ENCODE data around the gene DRAXIN. TPM values are rescaled to one million over a fixed set of nuclear protein-coding genes. Genes with fewer than 3 reads are reported as not detected.

The DRAXIN gene
- total RNA-seq, 1 donor from 2014 or later = 0.21 TPM

GRCh38 chr1:11708554-11709350, 17.2 kb downstream of the DRAXIN start:
- TF ChIP-seq CTCF (IDR thresholded peaks at IDR 0.05) = no peak
- Mint-ChIP-seq H3K4me3 (ENCODE audit: unreplicated experiment) (no peak overlapping the region), H3K27me3 (ENCODE audit: unreplicated experiment) (peaks cover 21% of the 10 kb centered on the region), H3K9me3 (ENCODE audit: unreplicated experiment) (no peaks in the 10 kb centered on the region), H3K27ac (ENCODE audit: unreplicated experiment) (no peak overlapping the region), H3K36me3 (ENCODE audit: unreplicated experiment) (no peaks in the 10 kb centered on the region), H3K4me1 (ENCODE audit: unreplicated experiment) (no peaks in the 10 kb centered on the region)
- no peak for DNase-seq (ENCODE audit: extremely low spot score, unreplicated experiment)

- TF ChIP-seq CTCF (IDR thresholded peaks at IDR 0.05) = no peak
- no peak for DNase-seq (ENCODE audit: extremely low spot score, unreplicated experiment)
- H3K9me3 Mint-ChIP-seq (ENCODE audit: unreplicated experiment) = no peaks in the 10 kb centered on the region
- H3K4me3 Mint-ChIP-seq (ENCODE audit: unreplicated experiment) = no peak overlapping the region
- H3K27me3 Mint-ChIP-seq (ENCODE audit: unreplicated experiment) = peaks cover 19% of the 10 kb centered on the region
- no peaks in the 10 kb centered on the region for H3K4me1 Mint-ChIP-seq (ENCODE audit: unreplicated experiment)
- no peak overlapping the region for H3K27ac Mint-ChIP-seq (ENCODE audit: unreplicated experiment)
- no peaks in the 10 kb centered on the region for H3K36me3 Mint-ChIP-seq (ENCODE audit: unreplicated experiment)
Observed at GRCh38 chr1:11711490-11711889, 20.0 kb downstream of the DRAXIN start.

- no peak overlapping the region for H3K27ac Mint-ChIP-seq (ENCODE audit: unreplicated experiment)
- no peak overlapping the region for H3K4me3 Mint-ChIP-seq (ENCODE audit: unreplicated experiment)
- TF ChIP-seq CTCF (IDR thresholded peaks at IDR 0.05) = no peak
- no peaks in the 10 kb centered on the region for H3K9me3 Mint-ChIP-seq (ENCODE audit: unreplicated experiment)
- no peaks in the 10 kb centered on the region for H3K36me3 Mint-ChIP-seq (ENCODE audit: unreplicated experiment)
- no peak for DNase-seq (ENCODE audit: extremely low spot score, unreplicated experiment)
- no peaks in the 10 kb centered on the region for H3K4me1 Mint-ChIP-seq (ENCODE audit: unreplicated experiment)
- H3K27me3 Mint-ChIP-seq (ENCODE audit: unreplicated experiment) = peaks cover 17% of the 10 kb centered on the region
Observed at GRCh38 chr1:11712285-11712684, 20.8 kb downstream of the DRAXIN start.

DNA sequence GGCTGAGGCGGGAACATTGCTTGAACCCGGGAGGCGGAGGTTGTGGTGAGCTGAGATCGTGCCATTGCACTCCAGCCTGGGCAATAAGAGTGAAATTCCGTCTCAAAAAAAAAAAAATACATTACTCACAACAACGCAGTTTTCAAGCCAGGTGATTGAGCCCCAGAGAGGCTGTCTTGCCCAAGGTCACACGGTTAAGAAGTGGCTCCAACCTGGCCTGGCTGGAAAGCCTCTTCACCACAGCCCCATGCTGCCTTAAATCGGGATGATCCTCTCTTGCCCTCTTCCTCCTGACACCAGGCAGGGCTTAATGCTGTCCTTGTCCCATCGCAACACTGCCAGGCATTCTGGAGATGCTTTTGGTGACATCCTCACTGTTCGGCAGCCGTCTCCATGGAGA, 21.6 kb downstream of the DRAXIN start:
- TF ChIP-seq CTCF (IDR thresholded peaks at IDR 0.05) = no peak
- Mint-ChIP-seq H3K27me3 (ENCODE audit: unreplicated experiment) (peaks cover 17% of the 10 kb centered on the region), H3K36me3 (ENCODE audit: unreplicated experiment) (no peaks in the 10 kb centered on the region), H3K27ac (ENCODE audit: unreplicated experiment) (no peak overlapping the region), H3K4me1 (ENCODE audit: unreplicated experiment) (no peaks in the 10 kb centered on the region), H3K9me3 (ENCODE audit: unreplicated experiment) (no peaks in the 10 kb centered on the region), H3K4me3 (ENCODE audit: unreplicated experiment) (no peak overlapping the region)
- DNase-seq (ENCODE audit: extremely low spot score, unreplicated experiment) = no peak

- peaks cover 24% of the 10 kb centered on the region for H3K27me3 Mint-ChIP-seq (ENCODE audit: unreplicated experiment)
- no peak overlapping the region for H3K27ac Mint-ChIP-seq (ENCODE audit: unreplicated experiment)
- no peaks in the 10 kb centered on the region for H3K36me3 Mint-ChIP-seq (ENCODE audit: unreplicated experiment)
- no peak for TF ChIP-seq CTCF (IDR thresholded peaks at IDR 0.05)
- no peaks in the 10 kb centered on the region for H3K9me3 Mint-ChIP-seq (ENCODE audit: unreplicated experiment)
- no peak overlapping the region for H3K4me3 Mint-ChIP-seq (ENCODE audit: unreplicated experiment)
- DNase-seq (ENCODE audit: extremely low spot score, unreplicated experiment) = no peak
- peaks cover 4% of the 10 kb centered on the region for H3K4me1 Mint-ChIP-seq (ENCODE audit: unreplicated experiment)
Observed at GRCh38 chr1:11714831-11715575, 23.5 kb downstream of the DRAXIN start.
